NCI-H1048 (cell line): ENCODE results near the gene WSCD1.

Experiments
- DNase-seq: peaks from one replicate; lab custom pipeline; 2025; lab: John Stamatoyannopoulos, UW

The WSCD1 gene

GRCh38 chr17:6069539-6070429 is at the start of gene WSCD1:
WSCD1 (plus strand) TSS chr17:6070379; CDS start chr17:6080659, 10,280 bp downstream.
- DNase-seq = no peak

GRCh38 chr17:6021011-6021400 is 49.2 kb upstream of the WSCD1 start:
- DNase-seq = no peak

GRCh38 chr17:6021627-6022026 is 48.6 kb upstream of the WSCD1 start:
- DNase-seq = no peak

GRCh38 chr17:6023036-6023831 is 46.9 kb upstream of the WSCD1 start:
- no peak for DNase-seq

- DNase-seq = no peak
These were observed 45.6 kb upstream of the WSCD1 start for GRCh38 chr17:6024576-6024975.

GRCh38 chr17:6027342-6028024 is 42.7 kb upstream of the WSCD1 start:
- DNase-seq = no peak

- no peak for DNase-seq
These were observed 41.9 kb upstream of the WSCD1 start for GRCh38 chr17:6028294-6028693.

- DNase-seq = no peak
These were observed 34.3 kb upstream of the WSCD1 start for GRCh38 chr17:6035801-6036394.

GRCh38 chr17:6040504-6040903 is 29.7 kb upstream of the WSCD1 start:
- no peak for DNase-seq

GRCh38 chr17:6041246-6041645 is 28.9 kb upstream of the WSCD1 start:
- no peak for DNase-seq

GRCh38 chr17:6043405-6043804 is 26.8 kb upstream of the WSCD1 start:
- no peak for DNase-seq

GRCh38 chr17:6044261-6044660 is 25.9 kb upstream of the WSCD1 start:
- DNase-seq = no peak

- DNase-seq = no peak
These were observed 24.4 kb upstream of the WSCD1 start for GRCh38 chr17:6045621-6046357.

GRCh38 chr17:6046431-6046830 is 23.7 kb upstream of the WSCD1 start:
- DNase-seq = no peak

- no peak for DNase-seq
These were observed 23.2 kb upstream of the WSCD1 start for GRCh38 chr17:6046931-6047330.

- DNase-seq = no peak
These were observed 22.2 kb upstream of the WSCD1 start for GRCh38 chr17:6047966-6048365.

GRCh38 chr17:6048486-6048885 is 21.7 kb upstream of the WSCD1 start:
- no peak for DNase-seq

- no peak for DNase-seq
These were observed 17.3 kb upstream of the WSCD1 start for GRCh38 chr17:6052926-6053325.

GRCh38 chr17:6054372-6054771 is 15.8 kb upstream of the WSCD1 start:
- no peak for DNase-seq

- DNase-seq = no peak
These were observed 14.1 kb upstream of the WSCD1 start for GRCh38 chr17:6056104-6056503.

- DNase-seq = no peak
These were observed 12.6 kb upstream of the WSCD1 start for GRCh38 chr17:6057562-6057961.
